Epithelial cell of proximal tubule (primary cell): ENCODE measurements around the gene ILRUN. TPM values are rescaled to one million over a fixed set of nuclear protein-coding genes. Genes with fewer than 3 reads are reported as not detected.
"Not testable (repeated sequence)": the region's sequence is repeated elsewhere in the genome, so short reads cannot be mapped to it uniquely, and the experiment has no call there.

Source experiments
- DNase-seq: peaks from one replicate; pipeline ENCODE4 v3.0.0-alpha.2; 2011; ENCODE audit warnings: low read depth
- H3K4me3 ChIP-seq: 2 replicates; pipeline ENCODE4 v1.5.1; 2011; ENCODE audit warnings: low read depth, mild to moderate bottlenecking, low read length
- CTCF ChIP-seq: conservative IDR thresholded peaks from 2 replicates; pipeline ENCODE4 v1.5.1; 2012; ENCODE audit warnings: low read depth, mild to moderate bottlenecking, low read length
- total RNA-seq: library from RNA; depleted of rRNA; stranded (reverse); fragments of >200 nt; gene quantifications from 2 replicates; pipeline ENCODE4 v1.2.3, GENCODE V29; 2015

ILRUN gene
- total RNA-seq, 1 donor from 2014 or later: 22.0 TPM

DNA sequence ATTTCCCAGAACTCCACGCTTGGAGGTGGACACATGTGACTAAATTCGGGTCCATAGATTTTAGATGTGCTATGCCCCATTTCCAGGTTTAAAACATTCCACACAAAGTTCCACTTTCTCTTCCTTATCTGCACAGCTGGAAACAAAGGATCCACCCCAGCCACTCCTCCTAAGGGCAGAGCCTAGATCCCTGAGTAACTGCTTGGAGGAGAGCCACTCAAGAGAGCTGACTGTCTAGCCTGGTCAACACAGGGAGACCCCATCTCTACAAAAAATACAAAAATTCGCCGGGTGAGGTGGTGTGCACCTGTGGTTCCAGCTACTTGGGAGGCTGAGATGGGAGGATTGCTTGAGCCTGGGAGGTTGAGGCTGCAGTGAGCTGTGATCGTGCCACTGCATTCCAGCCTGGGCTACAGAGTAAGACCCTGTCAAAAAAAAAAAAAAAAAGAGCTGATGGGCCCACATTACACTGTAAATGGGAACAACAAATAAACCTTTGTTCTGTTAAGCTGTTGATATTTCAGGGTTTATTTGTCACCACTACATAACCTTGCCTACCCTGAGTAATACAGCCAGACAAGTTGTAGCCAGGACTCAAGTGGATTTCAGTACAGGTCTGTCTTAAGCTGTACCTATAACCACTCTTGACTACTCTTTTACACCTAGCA, 35.0 kb upstream of the ILRUN start:
- no peak for TF ChIP-seq CTCF
- H3K4me3 ChIP-seq: no peak overlapping the region
- DNase-seq: no peak

DNA sequence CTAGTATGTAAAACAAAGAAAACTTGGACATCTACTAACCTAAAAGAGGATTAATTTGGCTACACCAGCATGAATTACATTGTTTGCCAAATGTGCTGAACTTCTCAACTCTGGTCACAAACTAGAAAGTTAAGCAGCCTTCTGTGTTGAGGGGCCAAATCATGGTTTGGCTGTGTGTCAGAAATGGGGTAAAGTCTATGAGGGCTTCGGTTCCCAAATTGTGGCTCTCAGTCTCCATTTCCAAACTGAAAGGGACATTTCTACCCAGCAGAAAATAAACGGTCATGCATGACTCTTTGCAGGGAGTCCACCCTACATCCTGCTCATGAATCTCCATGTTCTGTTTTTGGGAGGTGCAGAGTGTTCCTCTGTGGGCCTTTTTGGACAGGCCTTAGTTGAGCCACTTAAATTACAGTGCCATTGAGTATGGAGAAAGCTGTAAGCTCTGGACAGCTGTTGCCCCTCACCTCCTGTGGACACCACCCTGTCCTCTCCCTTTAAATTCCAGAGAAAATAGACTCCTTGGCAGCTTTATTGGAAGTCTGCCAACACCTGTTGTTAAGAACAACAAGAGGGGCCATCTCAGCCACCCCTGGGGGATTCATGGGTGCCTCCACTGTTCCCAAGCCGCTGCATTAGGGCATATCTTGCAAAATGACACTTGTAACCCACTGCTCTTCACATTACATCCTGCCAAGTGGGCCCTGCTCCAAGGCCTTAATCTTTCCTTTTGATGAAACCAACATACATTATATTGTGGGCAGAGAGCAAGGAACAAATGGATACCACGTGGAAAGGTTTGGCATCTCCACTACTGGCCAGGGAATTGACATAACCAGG, 33.3 kb upstream of the ILRUN start:
- TF ChIP-seq CTCF: no peak
- DNase-seq: no peak
- H3K4me3 ChIP-seq: no peak overlapping the region

DNA sequence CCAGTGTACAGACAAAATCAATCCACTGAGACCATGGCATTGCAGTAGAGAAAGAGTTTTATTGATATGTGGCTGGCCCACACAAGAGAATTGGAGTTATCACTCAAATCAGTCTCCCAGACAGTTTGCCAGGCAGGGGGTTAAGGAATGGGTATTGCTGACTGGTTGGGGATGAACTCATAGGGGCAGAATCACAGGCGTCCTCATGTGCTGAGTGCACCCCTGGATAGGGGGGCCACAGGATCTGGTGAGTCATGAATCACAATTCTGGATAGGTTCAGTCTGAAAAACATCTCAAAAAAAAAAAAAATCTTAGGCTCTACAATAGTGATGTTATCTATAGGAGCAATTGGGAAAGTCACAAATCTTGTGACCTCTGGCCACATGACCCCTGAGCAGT, 29.5 kb upstream of the ILRUN start:
- no peak overlapping the region for H3K4me3 ChIP-seq
- TF ChIP-seq CTCF: no peak
- DNase-seq: no peak

GRCh38 chr6:34723203-34723602, 26.6 kb upstream of the ILRUN start:
- H3K4me3 ChIP-seq: no peak overlapping the region
- no peak for TF ChIP-seq CTCF
- no peak for DNase-seq

DNA sequence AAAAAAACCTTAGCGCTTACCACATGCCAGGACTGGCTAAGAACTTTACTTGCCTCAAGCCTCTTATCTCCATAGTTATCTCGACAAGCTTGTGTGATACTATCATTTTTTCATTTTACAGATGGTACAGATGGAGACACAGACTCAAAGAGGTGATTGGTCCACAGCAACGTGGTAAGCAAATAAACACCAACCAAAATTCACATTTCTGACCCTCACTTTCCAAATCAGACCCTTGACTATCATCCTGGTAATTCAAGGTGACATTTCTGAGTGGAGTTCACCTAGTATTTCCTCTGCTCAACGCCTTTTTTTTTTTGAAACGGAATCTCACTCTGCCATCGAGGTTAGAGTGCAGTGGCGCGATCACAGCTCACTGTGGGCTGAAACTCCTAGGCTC, 25.9 kb upstream of the ILRUN start:
- no peak overlapping the region for H3K4me3 ChIP-seq
- no peak for TF ChIP-seq CTCF
- no peak for DNase-seq

DNA sequence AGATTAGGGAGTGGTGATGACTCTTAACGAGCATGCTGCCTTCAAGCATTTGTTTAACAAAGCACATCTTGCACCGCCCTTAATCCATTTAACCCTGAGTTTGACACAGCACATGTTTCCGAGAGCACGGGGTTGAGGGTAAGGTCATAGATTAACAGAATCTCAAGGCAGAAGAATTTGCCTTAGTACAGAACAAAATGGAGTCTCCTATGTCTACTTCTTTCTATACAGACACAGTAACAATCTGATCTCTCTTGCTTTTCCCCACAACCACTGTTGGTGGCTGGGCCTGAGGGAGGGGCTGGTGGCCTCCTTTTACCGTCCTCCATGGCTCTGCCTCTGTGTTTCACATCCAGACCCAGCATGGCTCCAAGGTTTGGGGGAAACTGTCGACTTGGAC, 23.6 kb upstream of the ILRUN start:
- DNase-seq, H3K4me3 ChIP-seq: not testable (repeated sequence)

- DNase-seq, H3K4me3 ChIP-seq: not testable (repeated sequence)
Measured at GRCh38 chr6:34719646-34720045, 23.1 kb upstream of the ILRUN start.

GRCh38 chr6:34718976-34719375, 22.4 kb upstream of the ILRUN start:
- TF ChIP-seq CTCF: no peak
- no peak for DNase-seq
- H3K4me3 ChIP-seq: no peak overlapping the region
